ENCODE results near the gene TMED7. TPM values are rescaled to one million over a fixed set of nuclear protein-coding genes. Genes with fewer than 3 reads are reported as not detected.

TMED7 gene
- total RNA-seq, 3 donors from 2014 or later (not counting 1 experiment from before 2014, with no cell fraction given) = 40.6 to 48.8 (median 48.1) TPM

DNA sequence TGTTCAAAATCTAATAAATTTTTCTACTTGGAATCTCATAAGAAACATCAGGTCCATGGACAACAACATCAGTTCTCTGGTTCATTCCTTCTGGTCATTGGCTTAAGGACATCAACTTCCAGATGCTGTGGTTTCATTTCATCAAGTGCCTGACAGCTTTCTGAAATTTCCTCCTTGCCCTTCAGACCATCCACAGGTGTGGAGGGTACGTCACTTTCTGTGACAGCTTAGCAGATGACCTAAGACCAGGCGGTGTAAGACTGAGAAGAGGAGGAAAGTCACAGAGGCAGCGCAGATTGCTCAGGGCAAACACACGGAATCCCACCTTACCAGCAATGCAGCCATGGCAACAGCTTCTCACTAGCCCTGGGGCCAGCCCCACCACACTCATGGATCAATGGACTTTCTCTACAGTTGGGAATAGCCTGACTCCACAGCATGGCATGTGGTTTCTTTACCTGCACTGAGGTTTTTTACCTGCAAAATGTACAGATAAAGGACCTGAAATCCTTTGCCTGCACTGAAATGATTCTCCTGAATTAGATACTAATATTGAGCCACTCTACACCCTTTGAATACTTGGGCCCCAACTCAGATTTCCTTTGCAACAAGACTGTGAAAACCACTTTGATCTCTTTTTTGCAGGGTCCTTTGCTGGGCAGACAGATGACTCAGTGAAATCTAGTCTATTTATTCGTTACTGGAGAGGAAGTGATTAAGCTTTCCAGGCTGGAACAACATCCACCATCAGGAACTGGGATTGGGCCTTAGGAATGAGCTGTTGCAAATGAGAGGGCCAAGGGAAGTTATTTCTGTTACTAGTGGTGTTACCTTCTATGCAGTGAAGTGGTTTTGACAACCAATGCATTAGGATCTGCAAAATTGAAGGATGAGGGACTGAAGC lies 50.4 kb downstream of the TMED7 start:
- Mint-ChIP-seq H3K4me3 (no peak overlapping the region), H3K4me1 (peaks cover 0 to 4% of the 10 kb centered on the region in 2 donors), H3K27me3 (ENCODE audit: low read depth in 2 of 2) (peaks cover 8% of the 10 kb centered on the region in 2 donors), H3K9me3 (no peaks in the 10 kb centered on the region), H3K27ac (no peak overlapping the region), H3K36me3 (no peaks in the 10 kb centered on the region)
- no peaks in the 10 kb centered on the region for H3K9me3 ChIP-seq (ENCODE audit: control insufficient read depth, insufficient read depth, low read length)
- no peak for DNase-seq
- 83% methylated on average over 5 of the region's 5 CpGs for WGBS (ENCODE audit: insufficient coverage)
- no peaks in the 10 kb centered on the region for H3K4me1 ChIP-seq (ENCODE audit: control insufficient read depth, insufficient read depth, low read length)
- intact Hi-C loops (cut with micrococcal nuclease) = no loop called here
- no peak overlapping the region for H3K4me3 ChIP-seq (ENCODE audit: low read length)
- ATAC-seq = no peak
- no peaks in the 10 kb centered on the region for H3K36me3 ChIP-seq (ENCODE audit: control insufficient read depth, insufficient read depth, low read length)
- no peak overlapping the region for H3K27ac ChIP-seq (ENCODE audit: low read length)
- no peak for TF ChIP-seq CTCF (IDR thresholded peaks at IDR 0.05)
- no peaks in the 10 kb centered on the region for H3K27me3 ChIP-seq (ENCODE audit: control insufficient read depth, insufficient read depth, low read length)

- DNase-seq = no peak
- H3K36me3 ChIP-seq (ENCODE audit: control insufficient read depth, insufficient read depth, low read length) = no peaks in the 10 kb centered on the region
- Mint-ChIP-seq H3K36me3 (no peaks in the 10 kb centered on the region), H3K27me3 (ENCODE audit: low read depth in 2 of 2) (peaks cover 8% of the 10 kb centered on the region in 2 donors), H3K4me1 (peaks cover 0 to 4% of the 10 kb centered on the region in 2 donors), H3K9me3 (no peaks in the 10 kb centered on the region), H3K27ac (no peak overlapping the region), H3K4me3 (no peak overlapping the region)
- no CpG with 5 or more reads among the region's 2 CpGs for WGBS (ENCODE audit: insufficient coverage)
- no peak overlapping the region for H3K27ac ChIP-seq (ENCODE audit: low read length)
- TF ChIP-seq CTCF (IDR thresholded peaks at IDR 0.05) = no peak
- no peak for ATAC-seq
- no peaks in the 10 kb centered on the region for H3K4me1 ChIP-seq (ENCODE audit: control insufficient read depth, insufficient read depth, low read length)
- no peaks in the 10 kb centered on the region for H3K9me3 ChIP-seq (ENCODE audit: control insufficient read depth, insufficient read depth, low read length)
- H3K4me3 ChIP-seq (ENCODE audit: low read length) = no peak overlapping the region
- no peaks in the 10 kb centered on the region for H3K27me3 ChIP-seq (ENCODE audit: control insufficient read depth, insufficient read depth, low read length)
- intact Hi-C loops (cut with micrococcal nuclease) = no loop called here
These were observed 52.7 kb downstream of the TMED7 start for GRCh38 chr5:115573133-115573532.

DNA sequence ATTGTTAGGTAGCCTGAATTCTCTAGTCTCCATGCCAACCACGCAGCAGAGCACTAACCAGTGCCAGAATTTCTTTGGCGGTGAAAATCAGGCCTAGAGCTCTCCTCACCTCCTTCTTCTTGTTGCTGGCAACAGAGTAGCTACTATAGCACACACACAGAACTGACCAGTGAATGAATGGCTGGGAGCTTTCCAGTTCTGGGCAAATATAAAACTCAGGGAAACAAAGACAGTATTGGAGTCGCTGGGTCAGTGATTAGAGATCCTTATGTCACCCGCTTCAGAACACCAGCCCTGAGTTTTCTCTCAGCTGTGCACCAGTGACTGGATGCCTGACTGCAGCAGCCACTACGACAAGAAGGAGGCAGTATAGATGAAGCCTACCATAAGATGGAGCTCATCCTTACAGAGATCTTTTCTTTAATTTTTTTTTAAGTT lies 54.4 kb downstream of the TMED7 start:
- no peaks in the 10 kb centered on the region for H3K27me3 ChIP-seq (ENCODE audit: control insufficient read depth, insufficient read depth, low read length)
- DNase-seq (no peak), ATAC-seq (no peak)
- peaks cover 0 to 4% of the 10 kb centered on the region in 2 donors for H3K4me1 Mint-ChIP-seq
- no peaks in the 10 kb centered on the region for H3K4me1 ChIP-seq (ENCODE audit: control insufficient read depth, insufficient read depth, low read length)
- TF ChIP-seq CTCF (IDR thresholded peaks at IDR 0.05) = no peak
- H3K27ac ChIP-seq (ENCODE audit: low read length) = no peak overlapping the region
- peaks cover 8% of the 10 kb centered on the region in 2 donors for H3K27me3 Mint-ChIP-seq (ENCODE audit: low read depth in 2 of 2)
- intact Hi-C loops (cut with micrococcal nuclease) = no loop called here
- H3K9me3 ChIP-seq (ENCODE audit: control insufficient read depth, insufficient read depth, low read length) = no peaks in the 10 kb centered on the region
- H3K4me3 ChIP-seq (ENCODE audit: low read length) = no peak overlapping the region
- H3K36me3 ChIP-seq (ENCODE audit: control insufficient read depth, insufficient read depth, low read length) = no peaks in the 10 kb centered on the region
- H3K27ac Mint-ChIP-seq = no peak overlapping the region
- H3K4me3 Mint-ChIP-seq = no peak overlapping the region
- H3K36me3 Mint-ChIP-seq = no peaks in the 10 kb centered on the region
- 93% methylated on average over 5 of the region's 5 CpGs for WGBS (ENCODE audit: insufficient coverage)
- no peaks in the 10 kb centered on the region for H3K9me3 Mint-ChIP-seq
